Cardiac ventricle fibroblast (primary cell): ENCODE data around the gene LGALS12. TPM values are rescaled to one million over a fixed set of nuclear protein-coding genes. Genes with fewer than 3 reads are reported as not detected.

Experiments
- total RNA-seq: library from RNA; depleted of rRNA; stranded (reverse); fragments of >200 nt; gene quantifications from 2 replicates; pipeline ENCODE4 v1.2.3, GENCODE V29; 2015

The LGALS12 gene
- total RNA-seq = 7.8 and 8.2 TPM in 2 replicates

GRCh38 chr11:63505857-63506528 is at the start of gene LGALS12:
TSS of gene LGALS12 (plus strand) at chr11:63506084. CDS start at chr11:63506459, 375 bp downstream.

GRCh38 chr11:63490551-63491239 is 15.2 kb upstream of the LGALS12 start, which contains the start of gene PLAAT5:
TSS of gene PLAAT5 (minus strand) at chr11:63491167. CDS start at chr11:63491034, 133 bp downstream.

DNA sequence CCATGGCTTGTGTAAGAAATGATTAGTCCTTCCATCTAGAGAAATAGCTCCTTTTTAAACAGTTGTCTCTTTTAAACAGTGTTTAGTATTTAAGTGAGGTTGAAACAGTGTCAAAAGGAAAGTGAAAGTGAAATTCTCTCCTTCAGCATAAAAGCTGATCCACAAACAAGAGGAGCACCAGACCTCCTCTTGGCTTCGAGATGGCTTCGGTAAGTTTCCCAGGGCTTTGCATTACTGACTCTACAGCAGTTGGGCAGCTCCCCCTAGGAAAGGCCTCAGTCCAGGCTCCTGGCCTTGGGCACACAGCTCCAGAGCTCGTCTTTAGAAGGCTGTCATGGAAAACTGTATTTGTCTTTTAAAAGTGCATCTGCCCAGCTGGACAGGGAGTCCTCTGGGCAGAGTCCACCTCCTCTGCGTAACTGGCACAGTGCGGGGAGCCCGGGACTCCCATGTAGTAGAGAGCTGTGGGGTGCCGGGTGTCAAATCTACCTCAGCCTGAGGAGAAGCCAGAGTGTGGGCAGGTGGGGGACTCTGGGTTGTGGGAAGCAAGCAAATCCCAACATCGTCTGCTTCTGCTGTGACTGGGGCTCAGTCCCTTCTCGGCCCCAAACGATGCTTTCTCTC is 30.9 kb downstream of the LGALS12 start, which contains the start of gene PLAAT4:
PLAAT4 (plus strand) TSS at position 140 of the 624 bp plus-strand sequence; CDS start at position 201, 61 bp downstream.

GRCh38 chr11:63563201-63564055 is 57.5 kb downstream of the LGALS12 start, which contains the start of gene PLAAT2:
TSS of gene PLAAT2 (minus strand) at chr11:63563379. CDS start at chr11:63563324, 55 bp downstream.

Other genes with a start within 250 kb of the LGALS12 start
- gene SLC22A9, start 136.3 kb upstream of the LGALS12 start, total RNA-seq = not detected in 2 replicates
- 0.94 and 1.1 TPM in 2 replicates for gene PLAAT5, start 14.9 kb upstream of the LGALS12 start, total RNA-seq
- 60.6 and 68.1 TPM in 2 replicates for gene PLAAT4, start 30.7 kb downstream of the LGALS12 start, total RNA-seq
- gene PLAAT2, start 57.3 kb downstream of the LGALS12 start, total RNA-seq = not detected in 2 replicates
- 48.2 and 53.7 TPM in 2 replicates for gene PLAAT3, start 108.3 kb downstream of the LGALS12 start, total RNA-seq
- gene ATL3, start 165.3 kb downstream of the LGALS12 start, total RNA-seq = 62.7 and 71.4 TPM in 2 replicates
- gene RTN3, start 175.4 kb downstream of the LGALS12 start, total RNA-seq = 69.8 and 73.1 TPM in 2 replicates